ENCODE data around the gene APEX1.

The APEX1 gene

GRCh38 chr14:20468764-20469241 is 13.8 kb downstream of the APEX1 start:
- peak overlapping the region; percentile 93; the same call in 1 of the 2 replicates for H3K4me3 ChIP-seq (ENCODE audit: low read length)
- peak overlapping the region; percentile 87; the same call in 1 of the 2 replicates for H3K9ac ChIP-seq (ENCODE audit: low read depth, low read length)
- H3K27ac ChIP-seq (ENCODE audit: low read length): no peak overlapping the region

GRCh38 chr14:20469242-20469889 is 14.3 kb downstream of the APEX1 start, which contains the start of gene PNP:
PNP (plus strand) TSS chr14:20469406; CDS start chr14:20469525, 119 bp downstream.
- H3K9ac ChIP-seq (ENCODE audit: low read depth, low read length): peak within 1 kb of the TSS; percentile 87
- no peaks in the 10 kb centered on the region for H3K27me3 ChIP-seq (ENCODE audit: insufficient read depth, low read length)
- H3K27ac ChIP-seq (ENCODE audit: low read length): no peak within 1 kb of the TSS
- H3K9me3 ChIP-seq (ENCODE audit: insufficient read depth, low read depth, low read length): no peaks in the 10 kb centered on the region
- H3K4me3 ChIP-seq (ENCODE audit: low read length): peak within 1 kb of the TSS; percentile 93
- H3K4me1 ChIP-seq (ENCODE audit: insufficient read depth, low read length): peaks cover 3% of the 10 kb centered on the region
- H3K36me3 ChIP-seq (ENCODE audit: insufficient read depth, low read depth, low read length): peaks cover 28% of the 10 kb centered on the region

More at GRCh38 chr14:20468764-20469241, 13.8 kb downstream of the APEX1 start:
- no peaks in the 10 kb centered on the region for H3K27me3 ChIP-seq (ENCODE audit: insufficient read depth, low read length)
- no peaks in the 10 kb centered on the region for H3K9me3 ChIP-seq (ENCODE audit: insufficient read depth, low read depth, low read length)
- H3K4me1 ChIP-seq (ENCODE audit: insufficient read depth, low read length): peaks cover 3% of the 10 kb centered on the region
- peaks cover 23% of the 10 kb centered on the region for H3K36me3 ChIP-seq (ENCODE audit: insufficient read depth, low read depth, low read length)

GRCh38 chr14:20469890-20470602 is 15.0 kb downstream of the APEX1 start:
- Histone ChIP-seq H3K36me3 (ENCODE audit: insufficient read depth, low read depth, low read length) (peaks cover 35% of the 10 kb centered on the region), H3K9ac (ENCODE audit: low read depth, low read length) (peak overlapping the region; percentile 87), H3K27me3 (ENCODE audit: insufficient read depth, low read length) (no peaks in the 10 kb centered on the region), H3K27ac (ENCODE audit: low read length) (no peak overlapping the region), H3K4me1 (ENCODE audit: insufficient read depth, low read length) (peaks cover 3% of the 10 kb centered on the region), H3K4me3 (ENCODE audit: low read length) (peak overlapping the region; percentile 93), H3K9me3 (ENCODE audit: insufficient read depth, low read depth, low read length) (no peaks in the 10 kb centered on the region)

GRCh38 chr14:20470603-20470901 is 15.5 kb downstream of the APEX1 start:
- H3K36me3 ChIP-seq (ENCODE audit: insufficient read depth, low read depth, low read length): peaks cover 40% of the 10 kb centered on the region
- H3K27ac ChIP-seq (ENCODE audit: low read length): no peak overlapping the region
- H3K27me3 ChIP-seq (ENCODE audit: insufficient read depth, low read length): no peaks in the 10 kb centered on the region

GRCh38 chr14:20472536-20473169 is 17.6 kb downstream of the APEX1 start:
- Histone ChIP-seq H3K4me3 (ENCODE audit: low read length) (no peak overlapping the region), H3K4me1 (ENCODE audit: insufficient read depth, low read length) (peaks cover 3% of the 10 kb centered on the region), H3K9ac (ENCODE audit: low read depth, low read length) (no peak overlapping the region)

More at GRCh38 chr14:20470603-20470901, 15.5 kb downstream of the APEX1 start:
- no peaks in the 10 kb centered on the region for H3K9me3 ChIP-seq (ENCODE audit: insufficient read depth, low read depth, low read length)
- H3K4me1 ChIP-seq (ENCODE audit: insufficient read depth, low read length): peaks cover 3% of the 10 kb centered on the region
- peak overlapping the region; percentile 93 for H3K4me3 ChIP-seq (ENCODE audit: low read length)
- H3K9ac ChIP-seq (ENCODE audit: low read depth, low read length): peak overlapping the region; percentile 87; the same call in 1 of the 2 replicates

GRCh38 chr14:20476776-20477175 is 21.8 kb downstream of the APEX1 start:
- Histone ChIP-seq H3K9ac (ENCODE audit: low read depth, low read length) (no peak overlapping the region), H3K4me3 (ENCODE audit: low read length) (no peak overlapping the region), H3K27me3 (ENCODE audit: insufficient read depth, low read length) (no peaks in the 10 kb centered on the region), H3K36me3 (ENCODE audit: insufficient read depth, low read depth, low read length) (peaks cover 73% of the 10 kb centered on the region), H3K27ac (ENCODE audit: low read length) (no peak overlapping the region), H3K4me1 (ENCODE audit: insufficient read depth, low read length) (peaks cover 3% of the 10 kb centered on the region; the same call in 1 of the 2 replicates), H3K9me3 (ENCODE audit: insufficient read depth, low read depth, low read length) (no peaks in the 10 kb centered on the region)

More at GRCh38 chr14:20472536-20473169, 17.6 kb downstream of the APEX1 start:
- Histone ChIP-seq H3K36me3 (ENCODE audit: insufficient read depth, low read depth, low read length) (peaks cover 61% of the 10 kb centered on the region), H3K27me3 (ENCODE audit: insufficient read depth, low read length) (no peaks in the 10 kb centered on the region), H3K27ac (ENCODE audit: low read length) (no peak overlapping the region), H3K9me3 (ENCODE audit: insufficient read depth, low read depth, low read length) (no peaks in the 10 kb centered on the region)

DNA sequence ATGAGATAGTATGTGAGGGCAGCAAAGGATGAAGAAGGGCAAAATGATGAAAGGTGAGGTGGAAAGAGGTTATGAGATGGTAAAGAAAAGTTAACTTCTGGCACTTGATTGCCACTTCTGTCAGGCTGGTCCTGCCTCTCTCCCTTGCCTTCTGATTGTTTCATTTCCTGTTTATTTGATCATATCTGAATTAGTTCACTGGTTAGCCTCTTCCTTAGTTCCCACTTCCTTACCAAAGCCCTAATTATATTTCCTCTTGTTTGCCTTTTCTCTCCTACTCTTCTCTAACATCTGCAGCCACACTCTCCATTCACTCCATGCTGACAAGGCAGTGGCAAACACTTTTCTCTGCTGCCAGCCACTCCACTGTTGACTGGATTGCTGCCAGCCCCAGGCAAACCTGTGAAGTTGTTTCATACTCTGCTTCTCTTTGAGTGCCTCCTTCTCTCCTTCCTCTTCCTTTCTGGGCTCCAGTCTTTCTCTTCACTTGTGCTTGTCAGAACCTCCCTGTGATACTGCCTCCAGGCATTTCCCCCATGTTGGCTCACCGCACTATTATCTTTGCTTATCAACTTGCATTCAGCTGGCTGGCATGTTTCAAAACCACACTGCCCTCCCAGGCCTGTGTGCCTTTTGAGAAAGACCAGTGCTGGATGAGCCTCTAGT is 22.3 kb downstream of the APEX1 start:
- Histone ChIP-seq H3K4me1 (ENCODE audit: insufficient read depth, low read length) (peaks cover 8% of the 10 kb centered on the region; the same call in 1 of the 2 replicates), H3K27ac (ENCODE audit: low read length) (no peak overlapping the region), H3K36me3 (ENCODE audit: insufficient read depth, low read depth, low read length) (peaks cover 67% of the 10 kb centered on the region)

DNA sequence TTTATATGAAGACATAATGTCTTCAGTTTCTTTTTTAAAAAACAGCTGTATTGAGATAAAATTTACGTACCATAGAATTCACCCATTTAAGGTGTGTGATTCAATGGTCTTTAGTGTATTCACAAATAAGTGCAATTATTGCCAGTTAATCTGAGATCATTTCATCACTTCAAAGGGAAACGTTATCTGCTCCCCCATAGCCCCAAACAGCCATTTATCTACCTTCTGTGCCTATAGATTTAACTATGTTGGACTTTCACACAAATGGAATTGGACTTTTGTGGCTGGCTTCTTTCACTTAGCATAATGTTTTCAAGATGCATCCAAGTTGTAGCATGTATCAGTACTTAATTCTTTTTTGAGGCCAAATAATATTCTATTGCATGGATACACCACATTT is 23.9 kb downstream of the APEX1 start:
- Histone ChIP-seq H3K36me3 (ENCODE audit: insufficient read depth, low read depth, low read length) (peaks cover 51% of the 10 kb centered on the region), H3K9ac (ENCODE audit: low read depth, low read length) (no peak overlapping the region), H3K27me3 (ENCODE audit: insufficient read depth, low read length) (no peaks in the 10 kb centered on the region), H3K4me1 (ENCODE audit: insufficient read depth, low read length) (peaks cover 8% of the 10 kb centered on the region; the same call in 1 of the 2 replicates), H3K27ac (ENCODE audit: low read length) (no peak overlapping the region), H3K4me3 (ENCODE audit: low read length) (no peak overlapping the region), H3K9me3 (ENCODE audit: insufficient read depth, low read depth, low read length) (no peaks in the 10 kb centered on the region)

More for the DNA sequence above, 22.3 kb downstream of the APEX1 start:
- H3K9me3 ChIP-seq (ENCODE audit: insufficient read depth, low read depth, low read length): no peaks in the 10 kb centered on the region
- no peak overlapping the region for H3K9ac ChIP-seq (ENCODE audit: low read depth, low read length)
- H3K4me3 ChIP-seq (ENCODE audit: low read length): no peak overlapping the region
- H3K27me3 ChIP-seq (ENCODE audit: insufficient read depth, low read length): no peaks in the 10 kb centered on the region

- Histone ChIP-seq H3K27me3 (ENCODE audit: insufficient read depth, low read length) (no peaks in the 10 kb centered on the region), H3K36me3 (ENCODE audit: insufficient read depth, low read depth, low read length) (peaks cover 17% of the 10 kb centered on the region), H3K9me3 (ENCODE audit: insufficient read depth, low read depth, low read length) (no peaks in the 10 kb centered on the region), H3K27ac (ENCODE audit: low read length) (no peak overlapping the region), H3K4me3 (ENCODE audit: low read length) (no peak overlapping the region), H3K9ac (ENCODE audit: low read depth, low read length) (no peak overlapping the region), H3K4me1 (ENCODE audit: insufficient read depth, low read length) (peaks cover 13% of the 10 kb centered on the region; the same call in 1 of the 2 replicates)
Measured at GRCh38 chr14:20482382-20482781, 27.4 kb downstream of the APEX1 start.

DNA sequence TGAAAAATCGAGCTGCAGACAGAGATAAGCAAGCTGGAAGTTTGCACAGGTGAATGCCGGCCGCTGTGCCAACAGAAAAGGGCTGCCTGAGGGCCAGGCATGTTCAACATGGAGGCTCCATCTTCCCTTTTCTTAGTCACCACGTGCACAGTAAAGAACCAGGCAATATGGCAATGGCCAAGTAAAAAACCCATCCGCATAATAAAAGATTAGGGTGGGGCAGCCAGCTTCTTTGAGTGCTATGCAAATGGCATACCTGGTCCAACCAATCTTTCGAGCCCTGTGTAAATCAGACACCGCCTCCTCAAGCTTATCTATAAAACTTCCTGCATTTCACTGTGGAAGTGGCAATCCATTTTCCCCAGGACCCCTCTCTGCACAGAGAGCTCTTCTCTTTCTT is 30.9 kb downstream of the APEX1 start:
- Histone ChIP-seq H3K27ac (ENCODE audit: low read length) (no peak overlapping the region), H3K27me3 (ENCODE audit: insufficient read depth, low read length) (no peaks in the 10 kb centered on the region)

DNA sequence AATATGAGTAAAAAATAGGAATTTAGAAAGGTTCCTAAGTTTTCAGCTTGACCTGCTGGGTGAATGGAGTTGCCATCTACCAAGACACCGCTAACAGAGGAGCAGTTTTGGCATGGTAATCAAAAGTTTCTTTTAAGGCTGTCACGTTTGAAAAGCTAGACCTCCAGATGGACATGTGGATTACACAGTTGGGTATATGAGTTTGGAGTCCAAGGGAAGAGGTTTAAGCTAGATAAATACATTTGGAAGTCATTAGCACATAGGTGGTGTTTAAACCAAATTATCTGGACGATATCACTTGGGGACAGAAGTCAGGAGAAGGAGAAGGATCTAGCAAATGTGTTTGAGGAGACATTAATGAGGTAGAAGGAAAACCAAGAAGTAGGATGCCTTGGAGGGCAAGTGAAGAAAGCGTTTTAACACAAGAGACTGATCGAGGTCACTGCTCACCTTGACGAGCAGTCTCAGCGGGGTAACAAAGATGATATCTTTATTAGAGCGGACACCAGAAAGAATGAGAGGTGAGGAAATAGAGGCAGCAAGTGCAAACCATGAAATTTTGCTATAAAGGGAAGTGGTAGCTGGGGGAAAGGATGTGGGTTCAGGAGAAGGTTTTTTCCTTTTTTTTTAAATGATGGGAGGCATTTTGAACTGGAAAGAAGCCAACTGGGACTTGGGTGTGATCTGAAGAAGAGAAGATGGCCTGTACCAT is 31.8 kb downstream of the APEX1 start:
- H3K36me3 ChIP-seq (ENCODE audit: insufficient read depth, low read depth, low read length): no peaks in the 10 kb centered on the region
- H3K4me3 ChIP-seq (ENCODE audit: low read length): no peak overlapping the region
- no peak overlapping the region for H3K27ac ChIP-seq (ENCODE audit: low read length)
- no peak overlapping the region for H3K9ac ChIP-seq (ENCODE audit: low read depth, low read length)
- H3K9me3 ChIP-seq (ENCODE audit: insufficient read depth, low read depth, low read length): no peaks in the 10 kb centered on the region
- H3K4me1 ChIP-seq (ENCODE audit: insufficient read depth, low read length): peaks cover 21% of the 10 kb centered on the region; the same call in 1 of the 2 replicates
- H3K27me3 ChIP-seq (ENCODE audit: insufficient read depth, low read length): no peaks in the 10 kb centered on the region

More for the DNA sequence above, 30.9 kb downstream of the APEX1 start:
- no peaks in the 10 kb centered on the region for H3K36me3 ChIP-seq (ENCODE audit: insufficient read depth, low read depth, low read length)
- H3K4me3 ChIP-seq (ENCODE audit: low read length): no peak overlapping the region
- no peaks in the 10 kb centered on the region for H3K9me3 ChIP-seq (ENCODE audit: insufficient read depth, low read depth, low read length)
- H3K9ac ChIP-seq (ENCODE audit: low read depth, low read length): no peak overlapping the region
- H3K4me1 ChIP-seq (ENCODE audit: insufficient read depth, low read length): peaks cover 24% of the 10 kb centered on the region; the same call in 1 of the 2 replicates
